B cell (primary cell): Measurements from ENCODE around the gene EFCAB10. TPM values are rescaled to one million over a fixed set of nuclear protein-coding genes. Genes with fewer than 3 reads are reported as not detected.

Experiments used
- ATAC-seq: fragments of 200-7000 bp; cut with Tn5 transposase; one replicate; pipeline ENCODE4 v1.10.0; 2021; ENCODE audit warnings: low read depth, mild to moderate bottlenecking, moderate number of reproducible peaks, moderate library complexity
- CTCF ChIA-PET: fragments of 350-600 bp; sonication (Branson Sonifier 250); formaldehyde crosslinking; loops from one replicate; lab custom pipeline; 2021; ENCODE audit warnings: antibody characterized with exemption, inconsistent platforms; lab: Charles Lee
- POLR2A ChIA-PET: fragments of 350-600 bp; sonication (Branson Sonifier 250); formaldehyde crosslinking; loops from one replicate; lab custom pipeline; 2021; ENCODE audit warnings: antibody characterized with exemption; lab: Charles Lee
- DNase-seq: peaks from one replicate; pipeline ENCODE4 v3.0.0; 2013
- H2AFZ ChIP-seq: 2 replicates; pipeline ENCODE4 v1.6.1; 2012; ENCODE audit warnings: mild to moderate bottlenecking, low read depth, low read length; ENCODE audit not compliant: insufficient read depth, poor library complexity, severe bottlenecking
- H3K27ac ChIP-seq, 2 donors: 1 replicate in 1 of 2; 2 replicates in 1 of 2; pipeline ENCODE4 v1.5.1; 2012 to 2013; ENCODE audit warnings: low read length in 2 of 2, mild to moderate bottlenecking in 2 of 2, moderate library complexity in 1 of 2
- H3K27me3 ChIP-seq, 4 experiments: fragments of 200-600 bp in 1 of 4; sonication (generic) in 1 of 4; replicated peaks in 1 of 4; 1 replicate in 2 of 4; 2 replicates in 2 of 4; pipeline versions ENCODE4 v1.6.1 to v1.7.0; 2013 to 2016; ENCODE audit warnings: low read length in 3 of 4, mild to moderate bottlenecking in 2 of 4, mixed read lengths in 1 of 4, moderate library complexity in 1 of 4; ENCODE audit not compliant: insufficient read depth in 4 of 4, control insufficient read depth in 3 of 4; ENCODE audit errors: control extremely low read depth in 1 of 4
- H3K36me3 ChIP-seq, 2 experiments: replicated peaks in 1 of 2; 1 replicate in 1 of 2; 2 replicates in 1 of 2; pipeline versions ENCODE4 v1.6.1 to v1.7.1; 2013; ENCODE audit warnings: low read length in 1 of 2; ENCODE audit not compliant: insufficient read depth in 2 of 2, control insufficient read depth in 1 of 2; ENCODE audit errors: control extremely low read depth in 1 of 2, extremely low read depth in 1 of 2
- H3K4me1 ChIP-seq, 2 donors: fragments of 200-600 bp in 1 of 2; sonication (generic) in 1 of 2; 1 replicate in 1 of 2; 2 replicates in 1 of 2; pipeline versions ENCODE4 v1.5.1 to v1.6.1; 2013 to 2017; ENCODE audit warnings: low read length in 2 of 2; ENCODE audit not compliant: control insufficient read depth in 2 of 2, insufficient read depth in 2 of 2
- H3K4me2 ChIP-seq: replicated peaks from 2 replicates; pipeline ENCODE3; 2012; ENCODE audit warnings: mild to moderate bottlenecking, low read depth, low read length; ENCODE audit not compliant: poor library complexity, severe bottlenecking
- H3K4me3 ChIP-seq, 5 experiments: fragments of 200-600 bp in 1 of 5; sonication (generic) in 1 of 5; 1 replicate in 3 of 5; 2 replicates in 2 of 5; pipeline versions ENCODE4 v1.5.1 to v1.7.0; 2011 to 2016; ENCODE audit warnings: low read length in 4 of 5, mild to moderate bottlenecking in 4 of 5, low read depth in 2 of 5, control low read depth in 1 of 5, moderate library complexity in 1 of 5; ENCODE audit not compliant: insufficient read depth in 1 of 5; ENCODE audit errors: control extremely low read depth in 1 of 5, extremely low read depth in 1 of 5
- H3K79me2 ChIP-seq: fragments of 200-600 bp; sonication (generic); one replicate; pipeline ENCODE4 v1.6.0; 2016; ENCODE audit warnings: low read length; ENCODE audit not compliant: control insufficient read depth, insufficient read depth
- H3K9ac ChIP-seq: fragments of 200-600 bp; sonication (generic); 2 replicates; pipeline ENCODE4 v1.6.1; 2017; ENCODE audit warnings: mild to moderate bottlenecking, low read length, moderate library complexity
- H3K9me3 ChIP-seq, 3 donors: one replicate each; pipeline versions ENCODE4 v1.6.1 to v1.7.1; 2013; ENCODE audit warnings: low read length in 2 of 3; ENCODE audit not compliant: control insufficient read depth in 2 of 3, insufficient read depth in 1 of 3; ENCODE audit errors: control extremely low read depth in 1 of 3
- H4K20me1 ChIP-seq: 2 replicates; pipeline ENCODE4 v1.6.0; 2012; ENCODE audit warnings: mild to moderate bottlenecking, low read length; ENCODE audit not compliant: insufficient read depth, control insufficient read depth, poor library complexity, severe bottlenecking
- H3K27ac Mint-ChIP-seq: one replicate; pipeline ENCODE4 v1.8.0; 2021; ENCODE audit warnings: mixed read lengths
- H3K27me3 Mint-ChIP-seq: one replicate; pipeline ENCODE4 v1.8.0; 2021; ENCODE audit warnings: mixed read lengths
- H3K4me1 Mint-ChIP-seq: one replicate; pipeline ENCODE4 v1.8.0; 2021; ENCODE audit warnings: mixed read lengths
- H3K4me3 Mint-ChIP-seq: one replicate; pipeline ENCODE4 v1.8.0; 2021; ENCODE audit warnings: mixed read lengths
- H3K9me3 Mint-ChIP-seq: one replicate; pipeline ENCODE4 v1.8.0; 2022; ENCODE audit warnings: mixed read lengths; ENCODE audit not compliant: insufficient read depth
- EZH2 ChIP-seq: IDR thresholded peaks from 2 replicates; pipeline ENCODE4 v1.6.1; 2012; ENCODE audit warnings: borderline replicate concordance, low read depth, mild to moderate bottlenecking, moderate library complexity, low read length; ENCODE audit not compliant: insufficient read depth, poor library complexity, severe bottlenecking
- WGBS: methylation state at CpG from one replicate; pipeline ENCODE4 v1.1.5; 2013; ENCODE audit warnings: missing lambda C conversion rate; ENCODE audit not compliant: insufficient coverage; 5-methylcytosine and 5-hydroxymethylcytosine counted together
- intact Hi-C: fragments of 100-400 bp; cut with micrococcal nuclease; formaldehyde crosslinking; loops from one replicate; pipeline ENCODE4 v1.10.0; 2022
- polyA plus RNA-seq: library from polyadenylated mRNA; depleted of rRNA; stranded (reverse); fragments of >200 nt; gene quantifications from 2 replicates; pipeline ENCODE4 v1.2.3, GENCODE V29; 2012
- total RNA-seq, 2 donors: library from RNA; stranded (reverse); fragments of 120-200 nt in 1 of 2; gene quantifications; 1 replicate in 1 of 2; 2 replicates in 1 of 2; pipeline versions ENCODE4 v1.2.3 to v1.2.4, GENCODE V29; 2013 to 2022
- TF ChIP-seq, protein P1 (sequence below): fragments of 200-600 bp; IDR thresholded peaks from one replicate; pipeline ENCODE4 v1.8.0; 2022; ENCODE audit warnings: antibody characterized with exemption, mild to moderate bottlenecking

Gene EFCAB10
- total and polyA plus RNA-seq, 2 donors (not counting 1 experiment from before 2014, with no cell fraction given): not detected

- Histone ChIP-seq H3K4me3 (no peak overlapping the region), H3K4me1 (no peaks in the 10 kb centered on the region), H3K36me3 (peaks cover 7 to 12% of the 10 kb centered on the region in 2 experiments), H4K20me1 (no peaks in the 10 kb centered on the region), H3K79me2 (no peaks in the 10 kb centered on the region), H3K9me3 (peaks cover 0 to 5% (median 0%) of the 10 kb centered on the region in 3 donors), H3K9ac (no peak overlapping the region), H3K27ac (no peak overlapping the region), H2AFZ (no peak overlapping the region), H3K27me3 (no peaks in the 10 kb centered on the region), H3K4me2 (no peak overlapping the region)
- Mint-ChIP-seq H3K4me1 (no peaks in the 10 kb centered on the region), H3K4me3 (no peak overlapping the region), H3K27me3 (no peaks in the 10 kb centered on the region), H3K9me3 (no peaks in the 10 kb centered on the region), H3K27ac (no peak overlapping the region)
- intact Hi-C loops: no loop called here
- ChIA-PET POLR2A (no interaction called here), CTCF (interaction anchor here (0.7 kb wide), 1 partner anchor 17 kb away, joined by 3 read pairs; no protein-coding TSS in a partner anchor)
- ATAC-seq (no peak), DNase-seq (no peak)
- TF ChIP-seq EZH2: no peak
- TF ChIP-seq, protein P1, sequence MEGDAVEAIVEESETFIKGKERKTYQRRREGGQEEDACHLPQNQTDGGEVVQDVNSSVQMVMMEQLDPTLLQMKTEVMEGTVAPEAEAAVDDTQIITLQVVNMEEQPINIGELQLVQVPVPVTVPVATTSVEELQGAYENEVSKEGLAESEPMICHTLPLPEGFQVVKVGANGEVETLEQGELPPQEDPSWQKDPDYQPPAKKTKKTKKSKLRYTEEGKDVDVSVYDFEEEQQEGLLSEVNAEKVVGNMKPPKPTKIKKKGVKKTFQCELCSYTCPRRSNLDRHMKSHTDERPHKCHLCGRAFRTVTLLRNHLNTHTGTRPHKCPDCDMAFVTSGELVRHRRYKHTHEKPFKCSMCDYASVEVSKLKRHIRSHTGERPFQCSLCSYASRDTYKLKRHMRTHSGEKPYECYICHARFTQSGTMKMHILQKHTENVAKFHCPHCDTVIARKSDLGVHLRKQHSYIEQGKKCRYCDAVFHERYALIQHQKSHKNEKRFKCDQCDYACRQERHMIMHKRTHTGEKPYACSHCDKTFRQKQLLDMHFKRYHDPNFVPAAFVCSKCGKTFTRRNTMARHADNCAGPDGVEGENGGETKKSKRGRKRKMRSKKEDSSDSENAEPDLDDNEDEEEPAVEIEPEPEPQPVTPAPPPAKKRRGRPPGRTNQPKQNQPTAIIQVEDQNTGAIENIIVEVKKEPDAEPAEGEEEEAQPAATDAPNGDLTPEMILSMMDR: no peak
- no CpG with 5 or more reads among the region's 2 CpGs for WGBS
Measured at GRCh38 chr7:105571891-105572290, 9.4 kb downstream of the EFCAB10 start.

- Histone ChIP-seq H3K9me3 (no peaks in the 10 kb centered on the region), H3K36me3 (peaks cover 14 to 45% of the 10 kb centered on the region in 2 experiments), H3K4me3 (no peak overlapping the region), H3K27ac (no peak overlapping the region), H2AFZ (no peak overlapping the region), H3K4me1 (no peaks in the 10 kb centered on the region), H3K79me2 (no peaks in the 10 kb centered on the region), H3K9ac (no peak overlapping the region), H3K4me2 (no peak overlapping the region), H4K20me1 (no peaks in the 10 kb centered on the region), H3K27me3 (no peaks in the 10 kb centered on the region)
- DNase-seq (no peak), ATAC-seq (no peak)
- no peak overlapping the region for H3K4me3 Mint-ChIP-seq
- H3K27ac Mint-ChIP-seq: no peak overlapping the region
- no peaks in the 10 kb centered on the region for H3K27me3 Mint-ChIP-seq
- TF ChIP-seq EZH2: no peak
- TF ChIP-seq, protein P1: no peak
- no peaks in the 10 kb centered on the region for H3K4me1 Mint-ChIP-seq
- intact Hi-C loops: no loop called here
- ChIA-PET POLR2A (no interaction called here), CTCF (interaction anchor here (0.6 kb wide), 1 partner anchor 233 kb away, joined by 4 read pairs; no protein-coding TSS in a partner anchor)
- H3K9me3 Mint-ChIP-seq: no peaks in the 10 kb centered on the region
- whole genome bisulfite sequencing: 100% methylated on average over 1 of the region's 3 CpGs
Measured at GRCh38 chr7:105567821-105568220, 13.5 kb downstream of the EFCAB10 start.
